ENCODE results near the gene ROBO1.

The ROBO1 gene

DNA sequence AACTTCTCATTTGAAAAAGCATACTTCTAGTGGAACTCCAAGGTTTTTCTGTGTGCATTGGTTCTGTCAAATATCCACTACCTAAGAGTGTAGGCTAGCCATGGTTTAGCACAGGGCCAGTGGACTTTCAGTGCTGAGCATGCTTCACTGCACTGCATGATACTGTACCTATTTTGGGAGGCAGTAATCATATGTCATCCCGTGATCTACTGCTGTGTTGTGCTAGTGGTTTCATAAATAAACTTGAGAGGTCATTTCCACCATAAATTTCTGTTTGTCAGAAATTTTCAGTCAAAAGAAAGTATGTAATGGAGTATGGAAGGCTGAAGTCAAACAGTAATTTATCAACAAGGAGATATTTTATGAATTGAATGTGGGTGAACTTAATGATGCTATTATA, 203.6 kb downstream of the ROBO1 start:
- Histone ChIP-seq H3K27me3 (ENCODE audit: low read depth) (no peaks in the 10 kb centered on the region), H3K9me3 (no peaks in the 10 kb centered on the region), H3K4me1 (no peaks in the 10 kb centered on the region), H3K4me3 (no peak overlapping the region), H3K36me3 (replicated peaks) (no peaks in the 10 kb centered on the region)
- in situ Hi-C loops (cut with MboI; ENCODE audit: low sequenced_read_pairs) = no loop called here
- DNase-seq (ENCODE audit: low spot score in 2 of 2) = no peak

- Histone ChIP-seq H3K4me3 (no peak overlapping the region), H3K36me3 (replicated peaks) (no peaks in the 10 kb centered on the region), H3K4me1 (no peaks in the 10 kb centered on the region), H3K27me3 (ENCODE audit: low read depth) (no peaks in the 10 kb centered on the region), H3K9me3 (no peaks in the 10 kb centered on the region)
- no peak for DNase-seq (ENCODE audit: low spot score in 2 of 2)
- in situ Hi-C loops (cut with MboI; ENCODE audit: low sequenced_read_pairs) = no loop called here
Observed at GRCh38 chr3:79560698-79561097, 207.1 kb downstream of the ROBO1 start.

GRCh38 chr3:79558943-79559342, 208.9 kb downstream of the ROBO1 start:
- DNase-seq (ENCODE audit: low spot score in 2 of 2) = no peak
- in situ Hi-C loops (cut with MboI; ENCODE audit: low sequenced_read_pairs) = no loop called here
- H3K36me3 ChIP-seq (replicated peaks) = no peaks in the 10 kb centered on the region

GRCh38 chr3:79555655-79556054, 212.1 kb downstream of the ROBO1 start:
- Histone ChIP-seq H3K4me3 (no peak overlapping the region), H3K4me1 (no peaks in the 10 kb centered on the region), H3K27me3 (ENCODE audit: low read depth) (no peaks in the 10 kb centered on the region), H3K9me3 (no peaks in the 10 kb centered on the region), H3K36me3 (replicated peaks) (no peaks in the 10 kb centered on the region)
- in situ Hi-C loops (cut with MboI; ENCODE audit: low sequenced_read_pairs) = no loop called here
- DNase-seq (ENCODE audit: low spot score in 2 of 2) = no peak

More at GRCh38 chr3:79558943-79559342, 208.9 kb downstream of the ROBO1 start:
- H3K9me3 ChIP-seq = no peaks in the 10 kb centered on the region
- no peak overlapping the region for H3K4me3 ChIP-seq
- no peaks in the 10 kb centered on the region for H3K4me1 ChIP-seq
- H3K27me3 ChIP-seq (ENCODE audit: low read depth) = no peaks in the 10 kb centered on the region

DNA sequence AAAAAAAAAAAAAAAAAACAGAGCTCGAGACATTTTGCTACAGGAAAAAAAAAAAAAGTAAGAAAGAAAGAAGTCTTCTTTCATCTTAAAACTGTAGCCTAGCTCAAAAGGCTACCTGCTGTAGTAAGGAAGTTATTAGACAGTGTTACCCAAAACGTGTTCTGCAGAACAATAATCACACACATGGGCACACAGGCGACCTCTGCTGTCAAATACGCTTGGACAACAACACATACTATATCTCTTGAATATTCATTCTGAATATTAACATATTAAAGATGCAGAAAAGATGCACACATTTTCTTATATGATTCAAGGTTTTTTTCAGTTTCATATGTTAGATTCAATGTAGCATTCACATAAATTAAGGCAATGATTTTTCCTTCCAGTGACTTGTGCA, 215.8 kb downstream of the ROBO1 start:
- in situ Hi-C loops (cut with MboI; ENCODE audit: low sequenced_read_pairs) = no loop called here
- H3K4me3 ChIP-seq = no peak overlapping the region
- no peak for DNase-seq (ENCODE audit: low spot score in 2 of 2)
- H3K27me3 ChIP-seq (ENCODE audit: low read depth) = no peaks in the 10 kb centered on the region
- H3K9me3 ChIP-seq = no peaks in the 10 kb centered on the region
- H3K36me3 ChIP-seq (replicated peaks) = no peaks in the 10 kb centered on the region
- H3K4me1 ChIP-seq = no peaks in the 10 kb centered on the region

GRCh38 chr3:79551321-79551892, 216.4 kb downstream of the ROBO1 start:
- Histone ChIP-seq H3K9me3 (no peaks in the 10 kb centered on the region), H3K27me3 (ENCODE audit: low read depth) (no peaks in the 10 kb centered on the region), H3K4me1 (no peaks in the 10 kb centered on the region), H3K36me3 (replicated peaks) (no peaks in the 10 kb centered on the region), H3K4me3 (no peak overlapping the region)
- no peak for DNase-seq (ENCODE audit: low spot score in 2 of 2)
- in situ Hi-C loops (cut with MboI; ENCODE audit: low sequenced_read_pairs) = no loop called here

GRCh38 chr3:79543218-79543982, 224.4 kb downstream of the ROBO1 start:
- Histone ChIP-seq H3K4me1 (peaks cover 10% of the 10 kb centered on the region), H3K27me3 (ENCODE audit: low read depth) (no peaks in the 10 kb centered on the region), H3K36me3 (replicated peaks) (no peaks in the 10 kb centered on the region), H3K9me3 (no peaks in the 10 kb centered on the region), H3K4me3 (no peak overlapping the region)
- peak in 1 of 2 experiments; percentile 67 for DNase-seq (ENCODE audit: low spot score in 2 of 2)
- in situ Hi-C loops (cut with MboI; ENCODE audit: low sequenced_read_pairs) = no loop called here

DNA sequence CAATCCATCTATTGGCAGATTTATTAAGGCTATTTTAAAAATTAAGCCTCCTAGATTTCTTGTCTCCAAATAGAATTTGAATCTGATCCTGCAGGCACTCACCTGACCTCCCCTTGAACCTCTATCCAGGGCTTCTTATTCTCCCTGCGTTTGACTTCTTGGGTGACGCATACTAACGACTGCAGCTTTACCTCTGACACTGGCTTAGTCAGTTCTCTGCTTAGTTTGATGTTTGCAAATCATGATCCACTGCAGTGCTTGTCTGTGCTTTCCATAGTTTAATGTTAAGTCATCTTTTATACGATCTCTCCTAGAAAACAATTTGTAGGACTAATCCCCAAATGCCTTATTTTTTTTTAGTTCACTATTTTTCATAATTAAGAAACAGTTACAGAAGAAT, 233.1 kb downstream of the ROBO1 start:
- Histone ChIP-seq H3K4me3 (no peak overlapping the region), H3K27me3 (ENCODE audit: low read depth) (no peaks in the 10 kb centered on the region), H3K9me3 (no peaks in the 10 kb centered on the region), H3K36me3 (replicated peaks) (no peaks in the 10 kb centered on the region), H3K4me1 (no peaks in the 10 kb centered on the region; the same call in 1 of the 2 replicates)
- no peak for DNase-seq (ENCODE audit: low spot score in 2 of 2)
- in situ Hi-C loops (cut with MboI; ENCODE audit: low sequenced_read_pairs) = no loop called here

DNA sequence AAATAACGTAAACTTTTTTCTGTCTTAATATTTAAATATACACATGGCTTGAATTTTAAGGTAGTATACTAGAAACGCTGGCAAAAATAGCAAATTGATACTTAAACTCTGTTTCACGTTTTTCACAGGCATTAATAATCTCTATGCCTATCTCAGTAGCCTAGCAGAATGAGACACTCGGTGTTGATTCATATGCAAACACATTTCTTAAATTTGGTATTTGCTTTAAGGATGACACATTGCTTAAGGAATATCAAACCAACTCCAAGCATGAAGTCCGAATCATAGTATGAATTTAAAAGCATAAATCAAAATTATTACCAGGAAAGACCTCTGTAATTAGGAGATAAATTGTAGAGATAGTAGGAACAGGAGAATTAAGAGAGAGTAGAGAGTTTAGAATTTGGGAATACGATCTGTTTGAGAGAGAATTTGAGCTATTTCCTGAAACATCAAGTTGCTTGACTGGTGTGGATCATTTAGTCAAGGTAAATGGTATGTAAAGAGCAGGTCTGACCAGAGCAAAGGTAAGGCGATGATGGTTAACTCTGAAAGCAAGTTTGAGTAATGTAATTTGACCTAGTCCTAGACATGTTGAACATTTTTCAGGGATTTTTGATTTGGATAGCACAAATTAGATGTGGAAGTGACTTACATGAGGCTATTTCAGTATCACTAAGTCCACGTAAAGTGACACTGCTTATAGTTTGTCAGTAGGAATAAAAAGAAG, 236.1 kb downstream of the ROBO1 start:
- in situ Hi-C loops (cut with MboI; ENCODE audit: low sequenced_read_pairs) = no loop called here
- no peaks in the 10 kb centered on the region for H3K27me3 ChIP-seq (ENCODE audit: low read depth)
- no peak for DNase-seq (ENCODE audit: low spot score in 2 of 2)
- no peaks in the 10 kb centered on the region; the same call in 1 of the 2 replicates for H3K4me1 ChIP-seq
- no peak overlapping the region for H3K4me3 ChIP-seq
- no peaks in the 10 kb centered on the region for H3K9me3 ChIP-seq
- no peaks in the 10 kb centered on the region for H3K36me3 ChIP-seq (replicated peaks)

DNA sequence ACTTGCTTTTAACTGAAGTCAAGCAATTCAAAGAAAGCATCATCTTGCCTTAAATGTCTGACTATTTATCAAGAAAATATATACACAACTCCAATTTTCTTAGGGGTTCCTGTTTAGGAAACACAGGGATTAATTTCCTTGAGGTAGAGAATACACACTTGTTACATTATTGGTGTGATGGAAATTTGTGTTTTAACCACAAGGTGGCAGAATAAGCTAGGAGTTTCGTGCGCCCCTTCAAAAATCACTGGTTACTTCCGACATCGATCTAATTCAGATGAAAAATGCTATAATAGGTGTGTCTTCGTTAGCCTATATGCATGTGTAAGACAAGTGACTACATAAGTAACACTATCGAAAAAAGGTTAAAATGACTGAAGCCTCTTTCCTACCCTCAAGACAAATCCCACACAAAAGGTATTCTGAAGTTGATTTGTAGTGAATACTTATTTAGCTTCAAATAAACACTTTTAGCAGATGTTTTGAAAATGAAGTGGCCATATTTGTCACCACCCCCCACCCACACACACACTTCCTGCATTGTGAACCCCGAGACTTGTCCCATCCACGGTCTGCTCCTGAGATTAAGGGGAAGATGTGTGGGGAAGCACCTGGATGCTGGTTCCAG, 246.5 kb downstream of the ROBO1 start:
- in situ Hi-C loops (cut with MboI; ENCODE audit: low sequenced_read_pairs) = loop anchor here (25.0 kb wide), 1 partner anchor 1166 kb away; no protein-coding TSS in a partner anchor
- H3K27me3 ChIP-seq (ENCODE audit: low read depth) = no peaks in the 10 kb centered on the region
- no peaks in the 10 kb centered on the region for H3K36me3 ChIP-seq (replicated peaks)
- peaks cover 8% of the 10 kb centered on the region; the same call in 1 of the 2 replicates for H3K4me1 ChIP-seq
- H3K4me3 ChIP-seq = no peak overlapping the region
- DNase-seq (ENCODE audit: low spot score in 2 of 2) = peak; percentile 41 to 75
- H3K9me3 ChIP-seq = no peaks in the 10 kb centered on the region

DNA sequence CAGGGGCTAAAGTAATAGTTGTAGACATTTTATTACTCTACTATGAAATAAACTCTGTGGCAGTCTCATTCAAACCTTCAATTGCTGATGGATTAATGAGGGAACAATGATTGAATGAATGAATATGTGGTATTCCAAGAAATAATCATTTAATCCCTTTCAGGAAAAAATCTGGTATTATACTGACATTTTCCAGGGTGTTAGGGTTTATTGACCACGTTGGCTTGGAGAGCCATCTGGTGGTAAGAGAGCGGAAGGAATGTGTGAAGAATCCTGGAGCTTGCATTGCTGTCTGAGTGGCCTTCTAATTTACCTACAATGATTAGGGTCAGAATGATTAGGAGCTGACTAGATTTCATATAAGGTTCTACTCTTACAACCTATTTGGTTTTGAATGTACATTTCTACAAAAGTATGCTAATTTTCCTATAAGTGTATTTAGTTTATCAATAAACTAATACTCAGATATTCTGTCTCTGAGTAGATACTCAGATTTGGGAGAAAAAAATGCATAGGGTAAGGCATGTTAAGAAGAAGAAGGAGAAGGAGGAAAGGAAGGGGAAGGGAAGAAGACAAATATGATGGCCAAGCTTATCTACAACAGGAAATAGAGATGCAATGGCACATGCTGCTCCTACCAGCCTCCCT, 249.9 kb downstream of the ROBO1 start:
- peak; percentile 64 to 66 for DNase-seq (ENCODE audit: low spot score in 2 of 2)
- in situ Hi-C loops (cut with MboI; ENCODE audit: low sequenced_read_pairs) = loop anchor here (25.0 kb wide), 1 partner anchor 1169 kb away; no protein-coding TSS in a partner anchor
- Histone ChIP-seq H3K27me3 (ENCODE audit: low read depth) (no peaks in the 10 kb centered on the region), H3K9me3 (no peaks in the 10 kb centered on the region), H3K4me1 (peaks cover 36% of the 10 kb centered on the region), H3K4me3 (no peak overlapping the region), H3K36me3 (replicated peaks) (no peaks in the 10 kb centered on the region)

- no peak for DNase-seq (ENCODE audit: low spot score in 2 of 2)
- H3K36me3 ChIP-seq (replicated peaks) = no peaks in the 10 kb centered on the region
- in situ Hi-C loops (cut with MboI; ENCODE audit: low sequenced_read_pairs) = loop anchor here (25.0 kb wide), 1 partner anchor 1171 kb away; no protein-coding TSS in a partner anchor
- no peak overlapping the region for H3K4me3 ChIP-seq
- H3K4me1 ChIP-seq = peaks cover 40% of the 10 kb centered on the region
- no peaks in the 10 kb centered on the region for H3K27me3 ChIP-seq (ENCODE audit: low read depth)
- H3K9me3 ChIP-seq = no peaks in the 10 kb centered on the region
Observed at GRCh38 chr3:79516795-79517194, 251.0 kb downstream of the ROBO1 start.

- Histone ChIP-seq H3K4me3 (no peak overlapping the region), H3K27me3 (ENCODE audit: low read depth) (no peaks in the 10 kb centered on the region), H3K4me1 (peaks cover 40% of the 10 kb centered on the region), H3K9me3 (no peaks in the 10 kb centered on the region), H3K36me3 (replicated peaks) (no peaks in the 10 kb centered on the region)
- peak; percentile 89 to 95 for DNase-seq (ENCODE audit: low spot score in 2 of 2)
- in situ Hi-C loops (cut with MboI; ENCODE audit: low sequenced_read_pairs) = loop anchor here (25.0 kb wide), 1 partner anchor 1172 kb away; no protein-coding TSS in a partner anchor
Observed at GRCh38 chr3:79515072-79515471, 252.7 kb downstream of the ROBO1 start.

Measured in HAP-1 (cell line).